Endodermal cell (in vitro differentiated cells): ENCODE data around the gene NMRK2. TPM values are rescaled to one million over a fixed set of nuclear protein-coding genes. Genes with fewer than 3 reads are reported as not detected.

ENCODE experiments used
- DNase-seq: peaks from one replicate; pipeline ENCODE4 v3.0.0-alpha.2; 2017
- H3K27ac ChIP-seq: 2 replicates; pipeline ENCODE4 v1.5.1; 2013; ENCODE audit warnings: mild to moderate bottlenecking, low read depth, low read length, moderate library complexity
- H3K27me3 ChIP-seq: 2 replicates; pipeline ENCODE4 v1.6.1; 2013; ENCODE audit warnings: mild to moderate bottlenecking, low read length, moderate library complexity; ENCODE audit not compliant: insufficient read depth, control insufficient read depth, poor library complexity, severe bottlenecking
- H3K36me3 ChIP-seq: 2 replicates; pipeline ENCODE4 v1.7.0; 2013; ENCODE audit warnings: mild to moderate bottlenecking, low read length, moderate library complexity; ENCODE audit not compliant: control insufficient read depth, insufficient read depth
- H3K4me1 ChIP-seq: one replicate; pipeline ENCODE4 v1.7.0; 2013; ENCODE audit warnings: low read length; ENCODE audit not compliant: control insufficient read depth, insufficient read depth
- H3K4me3 ChIP-seq: 2 replicates; pipeline ENCODE4 v1.5.1; 2013; ENCODE audit warnings: mild to moderate bottlenecking, low read length, moderate library complexity
- H3K9ac ChIP-seq: 2 replicates; pipeline ENCODE4 v1.6.1; 2013; ENCODE audit warnings: mild to moderate bottlenecking, low read length, moderate library complexity; ENCODE audit not compliant: poor library complexity, severe bottlenecking; ENCODE audit errors: extremely low read depth
- H3K9me3 ChIP-seq: 2 replicates; pipeline ENCODE4 v1.6.1; 2013; ENCODE audit warnings: mild to moderate bottlenecking, low read length, moderate library complexity; ENCODE audit not compliant: control insufficient read depth
- H3K27ac Mint-ChIP-seq: 2 replicates; pipeline ENCODE4 v1.8.0; 2020; ENCODE audit warnings: mixed read lengths
- H3K27me3 Mint-ChIP-seq: 2 replicates; pipeline ENCODE4 v1.8.0; 2021; ENCODE audit warnings: mild to moderate bottlenecking, mixed read lengths; ENCODE audit not compliant: insufficient read depth
- H3K36me3 Mint-ChIP-seq: 2 replicates; pipeline ENCODE4 v1.8.0; 2020; ENCODE audit warnings: low read depth, mixed read lengths
- H3K4me1 Mint-ChIP-seq: 2 replicates; pipeline ENCODE4 v1.8.0; 2020; ENCODE audit warnings: mixed read lengths
- H3K4me3 Mint-ChIP-seq: 2 replicates; pipeline ENCODE4 v1.8.0; 2020; ENCODE audit warnings: mild to moderate bottlenecking, moderate library complexity, mixed read lengths
- H3K9me3 Mint-ChIP-seq: 2 replicates; pipeline ENCODE4 v1.8.0; 2020; ENCODE audit warnings: mild to moderate bottlenecking, mixed read lengths
- WGBS, 2 experiments: methylation state at CpG; one replicate each; pipeline versions ENCODE4 v1.1.5 to v1.1.7; 2013; ENCODE audit warnings: missing lambda C conversion rate in 2 of 2, mixed read lengths in 1 of 2; ENCODE audit not compliant: insufficient coverage in 1 of 2, insufficient read length in 1 of 2; 5-methylcytosine and 5-hydroxymethylcytosine counted together
- total RNA-seq, 2 donors: library from RNA; stranded (reverse); fragmentation: NEBNext Ultra II Directional in 1 of 2; extraction: Animal tissue kit (Norgen Biotek cat#: 25700) in 1 of 2; gene quantifications; 2 replicates in 1 of 2; 3 replicates in 1 of 2; pipeline ENCODE4 v1.2.1, GENCODE V29; 2021
- TF ChIP-seq, protein P1 (sequence below): fragments of 200-600 bp; sonication (generic); conservative IDR thresholded peaks from 2 replicates; pipeline ENCODE4 v1.5.0; 2021; ENCODE audit warnings: antibody characterized with exemption, mild to moderate bottlenecking

Gene NMRK2
- total RNA-seq, 2 donors from 2014 or later, result 22.1 to 36.4 TPM

DNA sequence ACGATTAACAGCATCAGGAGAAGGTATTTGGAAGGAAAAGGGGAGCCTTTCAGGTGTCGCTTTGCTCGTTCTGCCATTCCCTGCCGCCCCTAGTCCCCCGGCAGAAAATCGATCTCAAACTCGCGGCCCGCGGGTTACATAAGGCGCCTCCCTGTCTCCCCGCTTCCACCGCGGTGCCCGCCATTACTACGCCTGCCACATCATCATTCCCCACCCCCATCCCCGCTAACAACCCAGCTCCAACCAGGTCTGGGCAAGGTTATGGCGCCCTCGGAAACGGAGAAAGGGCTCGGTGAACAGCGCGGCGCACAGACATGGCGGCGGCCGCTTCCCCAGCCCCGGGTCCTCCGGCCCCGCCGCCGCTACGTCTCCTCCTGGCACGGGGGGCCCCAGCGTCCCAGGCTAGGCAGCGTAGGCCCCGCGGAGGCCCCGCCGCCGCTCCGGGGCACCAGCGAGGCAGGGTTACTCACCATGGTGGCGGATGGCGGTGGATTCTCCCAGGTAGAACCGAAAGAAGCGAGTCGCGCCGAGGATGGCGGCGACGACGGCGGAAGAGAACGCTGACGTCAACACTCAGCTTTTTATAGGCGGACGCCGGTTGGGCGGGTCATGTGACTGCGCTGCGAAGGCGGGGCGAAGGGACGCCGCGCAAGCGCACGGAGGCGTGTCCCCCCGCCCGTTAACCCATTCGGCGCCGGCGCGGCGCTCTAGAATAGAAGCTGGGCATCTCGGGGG, 52.2 kb downstream of the NMRK2 start, which contains the start of gene EEF2:
Gene EEF2 (minus strand): TSS at position 556 of the 735 bp plus-strand sequence. CDS start 83 bp downstream, at position 473.
- H3K27me3 ChIP-seq, result no peaks in the 10 kb centered on the region
- H3K36me3 ChIP-seq, result peaks cover 47% of the 10 kb centered on the region
- peak; percentile 94 for DNase-seq
- H3K4me3 Mint-ChIP-seq, result peak within 1 kb of the TSS; percentile 99
- peaks cover 51% of the 10 kb centered on the region for H3K36me3 Mint-ChIP-seq
- 0 to 1% methylated on average over 35 to 80 of the region's 80 CpGs for WGBS, 2 experiments
- peak within 1 kb of the TSS; percentile 97 for H3K27ac ChIP-seq
- H3K9ac ChIP-seq, result peak within 1 kb of the TSS; percentile 100
- H3K9me3 Mint-ChIP-seq, result no peaks in the 10 kb centered on the region
- H3K27ac Mint-ChIP-seq, result peak within 1 kb of the TSS; percentile 99
- peak within 1 kb of the TSS; percentile 93 for H3K4me3 ChIP-seq
- H3K27me3 Mint-ChIP-seq, result no peaks in the 10 kb centered on the region
- H3K9me3 ChIP-seq, result no peaks in the 10 kb centered on the region
- H3K4me1 Mint-ChIP-seq, result peaks cover 27% of the 10 kb centered on the region
- peaks cover 12% of the 10 kb centered on the region for H3K4me1 ChIP-seq
- TF ChIP-seq, protein P1, sequence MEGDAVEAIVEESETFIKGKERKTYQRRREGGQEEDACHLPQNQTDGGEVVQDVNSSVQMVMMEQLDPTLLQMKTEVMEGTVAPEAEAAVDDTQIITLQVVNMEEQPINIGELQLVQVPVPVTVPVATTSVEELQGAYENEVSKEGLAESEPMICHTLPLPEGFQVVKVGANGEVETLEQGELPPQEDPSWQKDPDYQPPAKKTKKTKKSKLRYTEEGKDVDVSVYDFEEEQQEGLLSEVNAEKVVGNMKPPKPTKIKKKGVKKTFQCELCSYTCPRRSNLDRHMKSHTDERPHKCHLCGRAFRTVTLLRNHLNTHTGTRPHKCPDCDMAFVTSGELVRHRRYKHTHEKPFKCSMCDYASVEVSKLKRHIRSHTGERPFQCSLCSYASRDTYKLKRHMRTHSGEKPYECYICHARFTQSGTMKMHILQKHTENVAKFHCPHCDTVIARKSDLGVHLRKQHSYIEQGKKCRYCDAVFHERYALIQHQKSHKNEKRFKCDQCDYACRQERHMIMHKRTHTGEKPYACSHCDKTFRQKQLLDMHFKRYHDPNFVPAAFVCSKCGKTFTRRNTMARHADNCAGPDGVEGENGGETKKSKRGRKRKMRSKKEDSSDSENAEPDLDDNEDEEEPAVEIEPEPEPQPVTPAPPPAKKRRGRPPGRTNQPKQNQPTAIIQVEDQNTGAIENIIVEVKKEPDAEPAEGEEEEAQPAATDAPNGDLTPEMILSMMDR, result no peak

GRCh38 chr19:3985643-3986259, 52.9 kb downstream of the NMRK2 start:
- no peaks in the 10 kb centered on the region for H3K9me3 ChIP-seq
- Mint-ChIP-seq H3K27me3 (no peaks in the 10 kb centered on the region), H3K36me3 (peaks cover 44% of the 10 kb centered on the region), H3K27ac (peak overlapping the region; percentile 99), H3K9me3 (no peaks in the 10 kb centered on the region), H3K4me1 (peaks cover 27% of the 10 kb centered on the region), H3K4me3 (peak overlapping the region; percentile 99)
- H3K36me3 ChIP-seq, result peaks cover 40% of the 10 kb centered on the region
- TF ChIP-seq, protein P1, result no peak
- H3K27me3 ChIP-seq, result no peaks in the 10 kb centered on the region
- H3K27ac ChIP-seq, result no peak overlapping the region
- WGBS, 2 experiments, result 5 to 9% methylated on average over 10 to 19 of the region's 19 CpGs
- H3K9ac ChIP-seq, result no peak overlapping the region
- peak; percentile 44 for DNase-seq
- peak overlapping the region; percentile 93 for H3K4me3 ChIP-seq
- H3K4me1 ChIP-seq, result peaks cover 6% of the 10 kb centered on the region

GRCh38 chr19:3986260-3987041, 53.6 kb downstream of the NMRK2 start:
- 3 to 4% methylated on average over 19 to 21 of the region's 21 CpGs for WGBS, 2 experiments
- no peak overlapping the region for H3K27ac ChIP-seq
- H3K9ac ChIP-seq, result peak overlapping the region; percentile 13
- no peaks in the 10 kb centered on the region for H3K27me3 ChIP-seq
- peak; percentile 81 for DNase-seq
- Mint-ChIP-seq H3K27ac (peak overlapping the region; percentile 80), H3K27me3 (no peaks in the 10 kb centered on the region), H3K36me3 (peaks cover 37% of the 10 kb centered on the region), H3K4me1 (peaks cover 25% of the 10 kb centered on the region), H3K4me3 (peak overlapping the region; percentile 99), H3K9me3 (no peaks in the 10 kb centered on the region)
- TF ChIP-seq, protein P1, result peak; percentile 56
- peaks cover 5% of the 10 kb centered on the region for H3K4me1 ChIP-seq
- peaks cover 33% of the 10 kb centered on the region for H3K36me3 ChIP-seq
- H3K9me3 ChIP-seq, result no peaks in the 10 kb centered on the region
- H3K4me3 ChIP-seq, result peak overlapping the region; percentile 93
